Skeletal muscle tissue (tissue), 4 donors: ENCODE data around the gene RNF31. TPM values are rescaled to one million over a fixed set of nuclear protein-coding genes. Genes with fewer than 3 reads are reported as not detected.

Experiments used
- H3K27ac ChIP-seq: one replicate; pipeline ENCODE4 v1.7.0; 2013; ENCODE audit warnings: mild to moderate bottlenecking, low read depth, low read length, inconsistent platforms
- H3K27me3 ChIP-seq, 3 donors: one replicate each; pipeline ENCODE4 v1.7.0; 2013; ENCODE audit warnings: low read length in 3 of 3; ENCODE audit not compliant: control insufficient read depth in 3 of 3, insufficient read depth in 3 of 3
- H3K36me3 ChIP-seq, 3 donors: one replicate each; pipeline ENCODE4 v1.7.0; 2013; ENCODE audit warnings: low read length in 3 of 3; ENCODE audit not compliant: control insufficient read depth in 3 of 3, insufficient read depth in 3 of 3
- H3K4me1 ChIP-seq, 3 donors: one replicate each; pipeline ENCODE4 v1.7.0; 2013; ENCODE audit warnings: low read length in 3 of 3, mild to moderate bottlenecking in 3 of 3; ENCODE audit not compliant: control insufficient read depth in 3 of 3, insufficient read depth in 3 of 3
- H3K4me3 ChIP-seq, 3 donors: one replicate each; pipeline ENCODE4 v1.7.0; 2013; ENCODE audit warnings: low read length in 3 of 3
- H3K9ac ChIP-seq, 3 donors: one replicate each; pipeline ENCODE4 v1.7.0; 2013; ENCODE audit warnings: low read length in 3 of 3, mild to moderate bottlenecking in 3 of 3, moderate library complexity in 2 of 3, low read depth in 1 of 3
- H3K9me3 ChIP-seq, 3 donors: one replicate each; pipeline ENCODE4 v1.7.0; 2013; ENCODE audit warnings: low read length in 3 of 3; ENCODE audit not compliant: control insufficient read depth in 3 of 3
- total RNA-seq: library from RNA; depleted of rRNA; stranded (reverse); fragments of >200 nt; gene quantifications from one replicate; pipeline ENCODE4 v1.2.3, GENCODE V29; 2014
- donor health status: Osteomylitis.

The RNF31 gene
- total RNA-seq, 1 donor from 2014 or later: 33.4 TPM

DNA sequence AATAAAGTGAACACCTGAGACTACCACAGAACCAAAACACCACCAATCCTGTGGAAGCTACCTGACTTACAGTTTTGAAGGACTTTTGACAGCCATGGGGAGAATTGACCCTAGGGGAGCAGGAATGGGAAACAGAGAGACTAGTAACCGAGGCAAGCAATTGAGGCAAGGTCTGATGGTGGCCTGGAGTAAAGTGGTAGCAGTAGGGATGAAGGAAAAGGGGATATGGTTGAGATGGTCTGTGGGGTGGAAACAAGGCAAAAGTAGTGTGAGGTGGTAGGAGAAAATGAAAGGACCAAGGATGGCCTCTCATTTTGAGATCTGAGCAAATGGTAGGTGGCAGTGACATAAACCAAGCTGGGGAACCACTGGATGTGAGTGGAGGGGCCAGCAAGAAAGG, 9.5 kb downstream of the RNF31 start:
- Histone ChIP-seq H3K27me3 (no peaks in the 10 kb centered on the region), H3K9ac (peak overlapping the region in 1 of 3 donors; percentile 27), H3K36me3 (peaks cover 53 to 61% (median 57%) of the 10 kb centered on the region in 3 donors), H3K9me3 (no peaks in the 10 kb centered on the region), H3K4me1 (peaks cover 12 to 20% (median 13%) of the 10 kb centered on the region in 3 donors), H3K4me3 (no peak overlapping the region), H3K27ac (no peak overlapping the region)

GRCh38 chr14:24157331-24157730, 10.0 kb downstream of the RNF31 start:
- no peak overlapping the region for H3K27ac ChIP-seq
- H3K4me1 ChIP-seq: peaks cover 14 to 25% (median 18%) of the 10 kb centered on the region in 3 donors
- H3K9me3 ChIP-seq: no peaks in the 10 kb centered on the region
- H3K36me3 ChIP-seq: peaks cover 49 to 57% (median 54%) of the 10 kb centered on the region in 3 donors
- H3K4me3 ChIP-seq: no peak overlapping the region
- H3K27me3 ChIP-seq: no peaks in the 10 kb centered on the region
- H3K9ac ChIP-seq: no peak overlapping the region

GRCh38 chr14:24159777-24160498, 12.6 kb downstream of the RNF31 start:
- Histone ChIP-seq H3K9me3 (no peaks in the 10 kb centered on the region), H3K4me3 (no peak overlapping the region), H3K4me1 (peaks cover 24 to 34% (median 25%) of the 10 kb centered on the region in 3 donors), H3K9ac (peak overlapping the region in 1 of 3 donors; percentile 40), H3K27ac (peak overlapping the region; percentile 88), H3K27me3 (no peaks in the 10 kb centered on the region), H3K36me3 (peaks cover 64 to 68% (median 65%) of the 10 kb centered on the region in 3 donors)

GRCh38 chr14:24160499-24160849, 13.2 kb downstream of the RNF31 start:
- no peak overlapping the region for H3K4me3 ChIP-seq
- no peaks in the 10 kb centered on the region for H3K9me3 ChIP-seq

DNA sequence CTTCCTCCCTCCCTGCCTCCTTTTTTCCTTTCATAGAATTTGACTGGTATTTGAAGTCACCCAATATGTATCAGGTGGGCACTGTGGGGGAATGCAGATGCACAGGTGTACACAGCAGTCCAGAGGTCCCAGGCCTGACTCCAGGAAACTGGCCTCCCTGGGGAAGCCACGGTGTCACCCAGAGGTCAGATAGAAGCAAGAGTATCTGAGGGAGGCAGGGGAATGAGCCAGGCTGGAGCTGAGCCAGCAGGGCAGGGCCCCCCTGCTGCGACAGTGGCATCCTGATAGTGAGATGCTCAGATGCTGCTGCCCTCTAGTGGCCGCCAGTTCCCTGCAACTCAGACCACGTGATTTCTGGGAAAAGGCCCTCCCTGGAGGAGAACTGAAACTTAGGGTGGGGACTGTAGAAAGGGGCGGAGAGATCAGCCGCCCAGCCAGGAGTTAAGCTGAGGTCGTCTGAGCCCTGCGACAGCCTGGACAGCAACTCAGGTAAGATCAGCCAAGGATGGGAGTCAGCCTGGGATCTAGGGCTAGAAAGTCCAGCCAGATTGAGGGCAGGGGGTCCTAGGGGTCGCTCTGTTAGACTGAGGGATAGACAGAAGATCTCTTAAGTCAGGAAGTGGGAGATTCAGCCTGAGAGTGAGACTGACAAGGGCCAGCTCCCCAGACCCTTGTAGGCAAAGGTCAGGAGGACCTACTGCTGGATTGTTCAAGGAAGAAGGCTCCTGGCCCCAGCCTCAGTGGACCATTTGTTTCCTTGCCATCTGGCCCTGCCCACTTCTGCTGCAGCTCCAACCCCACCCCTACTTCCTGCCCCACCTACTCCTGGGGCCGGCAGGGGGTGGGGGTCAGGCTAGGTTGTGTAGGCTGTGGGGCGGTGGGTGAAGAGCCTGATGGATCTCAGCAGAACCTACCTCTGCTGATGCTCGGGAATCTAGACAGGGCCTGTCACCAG, 13.8 kb downstream of the RNF31 start, which contains the start of gene IRF9:
TSS of gene IRF9 (plus strand) at position 416 of the 955 bp plus-strand sequence. CDS start 880 bp downstream, outside the sequence.
- peak within 1 kb of the TSS; percentile 84 to 92 (median 90) for H3K4me3 ChIP-seq

More at GRCh38 chr14:24160499-24160849, 13.2 kb downstream of the RNF31 start:
- H3K27ac ChIP-seq: peak overlapping the region; percentile 88
- H3K36me3 ChIP-seq: peaks cover 64 to 68% (median 65%) of the 10 kb centered on the region in 3 donors
- peak overlapping the region in 1 of 3 donors; percentile 54 for H3K9ac ChIP-seq
- H3K27me3 ChIP-seq: no peaks in the 10 kb centered on the region
- H3K4me1 ChIP-seq: peaks cover 24 to 30% (median 25%) of the 10 kb centered on the region in 3 donors

GRCh38 chr14:24162093-24162492, 14.8 kb downstream of the RNF31 start:
- H3K36me3 ChIP-seq: peaks cover 61 to 67% (median 67%) of the 10 kb centered on the region in 3 donors
- H3K4me1 ChIP-seq: peaks cover 24 to 30% (median 25%) of the 10 kb centered on the region in 3 donors
- H3K27ac ChIP-seq: peak overlapping the region; percentile 88

More for the DNA sequence above, 13.8 kb downstream of the RNF31 start, which contains the start of gene IRF9:
- Histone ChIP-seq H3K27me3 (no peaks in the 10 kb centered on the region), H3K4me1 (peaks cover 24 to 30% (median 25%) of the 10 kb centered on the region in 3 donors), H3K27ac (peak within 1 kb of the TSS; percentile 88), H3K36me3 (peaks cover 64 to 68% (median 65%) of the 10 kb centered on the region in 3 donors), H3K9me3 (no peaks in the 10 kb centered on the region), H3K9ac (peak within 1 kb of the TSS; percentile 80 to 93 (median 91))

GRCh38 chr14:24164518-24164991, 17.3 kb downstream of the RNF31 start:
- peaks cover 24 to 30% (median 25%) of the 10 kb centered on the region in 3 donors for H3K4me1 ChIP-seq
- no peaks in the 10 kb centered on the region for H3K9me3 ChIP-seq
- no peak overlapping the region for H3K4me3 ChIP-seq
- H3K36me3 ChIP-seq: peaks cover 52 to 58% (median 56%) of the 10 kb centered on the region in 3 donors
- no peak overlapping the region for H3K9ac ChIP-seq
- no peaks in the 10 kb centered on the region for H3K27me3 ChIP-seq
- no peak overlapping the region for H3K27ac ChIP-seq

More at GRCh38 chr14:24162093-24162492, 14.8 kb downstream of the RNF31 start:
- no peaks in the 10 kb centered on the region for H3K9me3 ChIP-seq
- peak overlapping the region; percentile 84 to 92 (median 90) for H3K4me3 ChIP-seq
- no peaks in the 10 kb centered on the region for H3K27me3 ChIP-seq
- H3K9ac ChIP-seq: peak overlapping the region in 2 of 3 donors; percentile 80 to 93

DNA sequence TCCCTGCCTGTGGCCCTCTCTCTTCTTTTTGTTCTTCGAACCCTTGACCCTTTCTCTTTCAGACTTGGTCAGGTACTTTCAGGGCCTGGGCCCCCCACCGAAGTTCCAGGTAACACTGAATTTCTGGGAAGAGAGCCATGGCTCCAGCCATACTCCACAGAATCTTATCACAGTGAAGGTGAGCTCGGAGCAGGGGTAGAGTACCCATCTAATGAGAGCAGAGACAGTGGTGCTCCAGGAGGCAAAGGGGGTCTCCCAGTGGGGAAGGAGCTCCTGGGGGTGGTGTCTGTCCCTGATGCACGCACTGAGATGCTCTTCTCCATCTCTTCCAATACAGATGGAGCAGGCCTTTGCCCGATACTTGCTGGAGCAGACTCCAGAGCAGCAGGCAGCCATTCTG, 18.5 kb downstream of the RNF31 start:
- Histone ChIP-seq H3K27me3 (peaks cover 0 to 7% (median 4%) of the 10 kb centered on the region in 3 donors), H3K9me3 (no peaks in the 10 kb centered on the region), H3K27ac (no peak overlapping the region), H3K4me3 (no peak overlapping the region), H3K9ac (no peak overlapping the region), H3K4me1 (peaks cover 19 to 26% (median 21%) of the 10 kb centered on the region in 3 donors), H3K36me3 (peaks cover 39 to 47% (median 45%) of the 10 kb centered on the region in 3 donors)

- Histone ChIP-seq H3K9ac (no peak overlapping the region), H3K4me1 (peaks cover 13 to 17% (median 15%) of the 10 kb centered on the region in 3 donors), H3K4me3 (no peak overlapping the region), H3K9me3 (no peaks in the 10 kb centered on the region), H3K27me3 (peaks cover 0 to 22% (median 19%) of the 10 kb centered on the region in 3 donors), H3K36me3 (peaks cover 39 to 47% (median 45%) of the 10 kb centered on the region in 3 donors), H3K27ac (no peak overlapping the region)
Measured at GRCh38 chr14:24167469-24168114, 20.3 kb downstream of the RNF31 start.
